ENCODE results near the gene MTMR2.

DNA sequence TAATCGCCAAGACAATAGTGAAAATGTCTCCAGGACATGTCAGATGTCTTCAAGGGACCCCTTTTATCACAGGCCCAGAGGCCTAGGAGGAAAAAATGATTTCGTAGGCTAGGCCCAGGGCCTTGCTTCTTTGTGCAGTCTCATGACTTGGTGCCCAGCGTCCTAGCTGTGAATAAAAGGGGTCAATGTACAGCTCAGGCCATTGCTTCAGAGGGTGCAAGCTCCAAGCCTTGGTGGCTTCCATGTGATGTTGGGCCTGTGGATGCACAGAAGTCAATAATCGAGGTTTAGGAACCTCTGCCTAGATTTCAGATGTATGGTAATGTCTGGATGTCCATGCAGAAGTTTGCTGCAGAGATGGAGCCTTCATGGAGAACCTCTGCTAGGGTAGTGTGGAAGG, 20.7 kb upstream of the MTMR2 start:
- TF ChIP-seq POLR2AphosphoS5 (IDR thresholded peaks at IDR 0.05; ENCODE audit: low read depth, low read length) (no peak), POLR2A (IDR thresholded peaks at IDR 0.05; ENCODE audit: low read depth, low read length) (no peak), SPI1 (IDR thresholded peaks at IDR 0.05; ENCODE audit: low read depth, low read length) (no peak)
